Measurements from ENCODE around the gene NR3C2.

Gene NR3C2

DNA sequence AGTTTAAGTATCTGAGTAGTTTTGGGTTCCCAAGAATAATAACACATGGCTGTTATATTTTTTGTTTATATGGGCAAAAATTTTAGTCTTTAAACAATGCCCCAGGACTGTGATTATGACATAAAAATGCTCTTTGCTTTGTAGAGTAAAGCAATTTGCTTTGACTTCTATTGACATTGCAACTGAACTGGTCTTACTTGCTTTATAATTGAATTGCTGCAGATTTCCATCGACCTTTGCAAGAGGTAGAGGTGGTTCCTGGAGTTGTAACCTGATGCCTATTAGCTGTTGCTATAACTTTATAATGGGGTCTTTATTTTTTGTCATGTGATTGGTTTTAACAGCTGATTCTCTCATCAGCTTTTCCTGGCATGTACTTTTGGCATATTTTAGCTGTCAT is 407.4 kb downstream of the NR3C2 start:
- DNase-seq = no peak

DNA sequence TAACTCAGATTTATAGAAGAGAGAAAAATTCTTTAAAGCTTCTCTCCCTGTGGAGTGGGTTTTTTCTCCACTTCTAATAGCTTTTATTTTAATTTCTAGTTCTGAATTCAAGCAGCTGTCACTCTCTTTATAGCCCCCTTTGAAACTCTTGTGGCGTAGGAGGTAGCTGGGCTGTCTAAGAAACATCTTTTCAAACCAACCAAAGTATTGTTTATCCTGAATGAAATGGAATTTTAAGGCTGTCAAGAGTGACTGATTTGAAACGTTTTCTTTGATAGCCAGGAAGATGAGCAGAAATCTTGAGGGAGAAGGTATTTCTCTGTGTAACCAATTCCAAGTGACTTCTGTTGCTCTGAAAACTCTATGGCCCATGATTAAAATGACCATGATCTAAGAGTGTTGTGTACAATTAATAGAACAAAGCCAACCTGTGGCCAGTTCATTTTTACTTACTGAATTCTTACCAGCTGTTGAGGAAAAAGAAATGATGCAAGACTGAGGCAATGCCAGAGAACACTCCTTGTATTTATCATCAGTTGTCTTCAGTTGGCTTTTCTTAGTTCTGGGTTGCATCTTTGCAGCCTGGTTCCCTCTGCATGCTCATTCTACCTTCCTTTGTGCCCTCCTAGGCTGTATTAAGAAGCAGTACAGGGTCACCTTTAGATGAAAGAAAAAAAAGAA is 411.9 kb downstream of the NR3C2 start:
- no peak for DNase-seq

DNA sequence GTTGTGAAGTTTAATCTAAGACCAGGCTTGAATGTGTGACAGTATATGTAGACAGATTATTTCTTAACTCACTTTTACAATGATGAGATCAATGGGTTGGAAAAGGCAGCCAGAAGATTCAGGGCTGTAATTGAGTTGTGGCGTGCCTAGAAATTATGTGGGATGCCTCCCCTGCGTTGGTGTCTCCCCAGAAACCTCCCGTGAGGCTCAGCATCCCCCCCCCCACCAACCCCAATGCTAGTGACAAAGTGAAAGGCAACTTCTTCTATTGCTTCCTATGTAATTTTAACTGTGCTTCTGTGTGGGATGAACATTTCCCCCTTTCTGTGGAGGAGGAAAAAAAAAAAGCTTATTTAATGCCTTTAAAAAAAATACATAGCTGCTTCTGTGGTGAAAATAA is 412.4 kb downstream of the NR3C2 start:
- no peak for DNase-seq
